K562 (cell line): ENCODE data around the gene ZDHHC17. TPM values are rescaled to one million over a fixed set of nuclear protein-coding genes. Genes with fewer than 3 reads are reported as not detected.

Experiments
- ARID1B ChIP-seq: fragments of 450-650 bp; IDR thresholded peaks from 2 replicates; pipeline ENCODE4 v1.6.1; 2016; ENCODE audit warnings: antibody characterized with exemption, mild to moderate bottlenecking, inconsistent platforms
- ARNT ChIP-seq, 2 experiments: fragments of 450-650 bp; IDR thresholded peaks; 2 replicates each; pipeline ENCODE4 v1.6.1; 2016; ENCODE audit warnings: mild to moderate bottlenecking in 1 of 2
- BACH1 ChIP-seq: fragments of 200-800 bp; sonication (Bioruptor generic); IDR thresholded peaks from 2 replicates; pipeline ENCODE4 v1.6.1; 2016; ENCODE audit warnings: missing genetic modification characterization, missing compliant biosample characterization
- CREM ChIP-seq: IDR thresholded peaks from 2 replicates; pipeline ENCODE4 v1.6.1; 2014; ENCODE audit warnings: antibody characterized with exemption, low read depth
- CTBP1 ChIP-seq: fragments of 450-650 bp; IDR thresholded peaks from 2 replicates; pipeline ENCODE4 v1.6.1; 2016; ENCODE audit warnings: borderline replicate concordance
- CXXC5 ChIP-seq: fragments of 250-450 bp; sonication (Bioruptor Pico); IDR thresholded peaks from 2 replicates; pipeline ENCODE4 v1.8.0; 2022; ENCODE audit warnings: inconsistent platforms, mild to moderate bottlenecking, moderate library complexity
- DPF2 ChIP-seq: fragments of 450-650 bp; IDR thresholded peaks from 2 replicates; pipeline ENCODE4 v1.6.1; 2016
- ETV1 ChIP-seq: fragments of 450-650 bp; conservative IDR thresholded peaks from 2 replicates; pipeline ENCODE4 v1.6.1; 2016; ENCODE audit warnings: missing genetic modification characterization, control low read depth, low read depth, missing compliant biosample characterization
- MTA2 ChIP-seq: fragments of 450-650 bp; IDR thresholded peaks from 2 replicates; pipeline ENCODE4 v1.6.1; 2016; ENCODE audit warnings: low read depth
- NFIC ChIP-seq: fragments of 450-650 bp; IDR thresholded peaks from 2 replicates; pipeline ENCODE4 v1.6.1; 2017; ENCODE audit warnings: mild to moderate bottlenecking, inconsistent platforms
- NFXL1 ChIP-seq: fragments of 450-650 bp; formaldehyde crosslinking; IDR thresholded peaks from 2 replicates; pipeline ENCODE4 v1.4.0; 2021; ENCODE audit warnings: mild to moderate bottlenecking
- NR2F6 ChIP-seq: fragments of 450-650 bp; formaldehyde crosslinking; IDR thresholded peaks from 2 replicates; pipeline ENCODE4 v1.4.0; 2020; ENCODE audit warnings: mild to moderate bottlenecking
- POLR2AphosphoS5 ChIP-seq: IDR thresholded peaks from 2 replicates; pipeline ENCODE4 v1.6.1; 2011; ENCODE audit warnings: mild to moderate bottlenecking, low read depth, low read length, moderate library complexity; ENCODE audit not compliant: control insufficient read depth, insufficient read depth
- SMARCA4 ChIP-seq: fragments of 450-650 bp; IDR thresholded peaks from 2 replicates; pipeline ENCODE4 v1.6.1; 2016
- SMARCE1 ChIP-seq: fragments of 450-650 bp; IDR thresholded peaks from 2 replicates; pipeline ENCODE4 v1.7.1; 2016; ENCODE audit warnings: mild to moderate bottlenecking
- SOX6 ChIP-seq: fragments of 450-650 bp; IDR thresholded peaks from 2 replicates; pipeline ENCODE4 v1.6.1; 2014; ENCODE audit warnings: mild to moderate bottlenecking
- TCF3 ChIP-seq: sonication (generic); formaldehyde crosslinking; IDR thresholded peaks from 2 replicates; pipeline ENCODE4 v1.4.0; 2020; ENCODE audit warnings: mild to moderate bottlenecking, missing genetic modification reagents
- TEAD4 ChIP-seq, 2 experiments: sonication (generic) in 1 of 2; formaldehyde crosslinking in 1 of 2; IDR thresholded peaks; 2 replicates each; pipeline versions ENCODE4 v1.6.1 to v1.8.0; 2012 to 2022; ENCODE audit warnings: borderline replicate concordance in 1 of 2, inconsistent platforms in 1 of 2, low read length in 1 of 2, mild to moderate bottlenecking in 1 of 2, missing genetic modification reagents in 1 of 2
- ZEB2 ChIP-seq: fragments of 450-650 bp; IDR thresholded peaks from 2 replicates; pipeline ENCODE4 v1.6.1; 2016
- ZNF431 ChIP-seq: sonication (generic); formaldehyde crosslinking; IDR thresholded peaks from 2 replicates; pipeline ENCODE4 v1.8.0; 2022; ENCODE audit warnings: mild to moderate bottlenecking, missing genetic modification reagents
- polyA plus RNA-seq, 8 experiments: library from polyadenylated mRNA; depleted of rRNA in 4 of 8; stranded (reverse) in 5 of 8; unstranded in 3 of 8; fragments of >200 nt; fragmentation: Nextera tagmentation in 2 of 8; fragmentation: Illumina TruSeq in 1 of 8; extraction: Ambion mirVana in 2 of 8; extraction: Trizol in 1 of 8; gene quantifications; 2 replicates each; pipeline versions ENCODE4 v1.2.1 to v1.2.3, GENCODE V29; 2011 to 2014; ENCODE audit warnings: inconsistent platforms in 1 of 8, missing spikeins in 1 of 8
- total RNA-seq, 7 experiments: library from RNA; depleted of rRNA in 6 of 7; stranded (reverse); fragments of >200 nt in 6 of 7; fragmentation: Illumina TruSeq in 2 of 7; extraction: Trizol in 2 of 7; gene quantifications; 2 replicates each; pipeline versions ENCODE4 v1.2.1 to v1.2.3, GENCODE V29; 2011 to 2021; ENCODE audit warnings: low replicate concordance in 1 of 7
- TF ChIP-seq, protein P1 (sequence below): sonication (generic); IDR thresholded peaks from 2 replicates; pipeline ENCODE4 v1.6.1; 2016
- TF ChIP-seq, protein P2 (sequence below), 2 experiments: IDR thresholded peaks in 1 of 2; conservative IDR thresholded peaks in 1 of 2; 2 replicates each; pipeline ENCODE4 v1.6.1; 2016; ENCODE audit warnings: low read depth in 2 of 2, mild to moderate bottlenecking in 1 of 2, missing compliant biosample characterization in 1 of 2, missing genetic modification characterization in 1 of 2, moderate library complexity in 1 of 2
- TF ChIP-seq, protein P3 (sequence below): sonication (generic); formaldehyde crosslinking; IDR thresholded peaks from 2 replicates; pipeline ENCODE4 v1.8.1; 2023; ENCODE audit warnings: mild to moderate bottlenecking, missing genetic modification reagents, moderate library complexity
- TF ChIP-seq, protein P4 (sequence below), 2 experiments: fragments of 450-650 bp; conservative IDR thresholded peaks; 2 replicates each; pipeline ENCODE4 v1.6.1; 2017; ENCODE audit warnings: mild to moderate bottlenecking in 2 of 2, moderate library complexity in 2 of 2

The ZDHHC17 gene
- total and polyA plus RNA-seq, 9 of the 15 experiments (the other 6 are each of a cell fraction or from before 2014, with no cell fraction given) = 6.7 to 66.0 (median 27.5) TPM

DNA sequence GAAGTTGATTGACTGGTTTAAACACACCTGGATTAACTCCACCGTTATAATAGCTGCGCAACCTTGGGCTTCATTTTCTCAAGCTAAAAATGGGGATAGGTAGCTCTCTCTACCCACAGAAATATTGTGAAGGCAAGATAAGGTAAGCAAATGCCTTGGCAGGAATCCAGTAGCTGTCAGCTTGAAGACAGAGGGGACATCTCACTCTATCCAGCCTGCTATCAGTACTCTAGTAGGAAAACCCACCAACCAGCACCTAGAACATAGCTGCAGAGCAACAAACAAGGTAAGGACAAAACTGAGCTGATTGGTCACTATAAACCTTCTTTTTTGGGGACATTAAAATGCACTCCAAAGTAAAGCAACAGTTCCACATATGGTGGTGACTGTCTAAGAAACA, 107.2 kb downstream of the ZDHHC17 start (continued):
- TF ChIP-seq BACH1 (tag) = no peak
- TF ChIP-seq ZEB2 = peak; percentile 80; the same call in 1 of the 2 replicates
- TF ChIP-seq POLR2AphosphoS5 = 0 out of 2 replicates have a peak, but pooled peaks have one; percentile 32
- peak; percentile 95 for TF ChIP-seq NFIC
- TF ChIP-seq ZNF431 (CRISPR knock-in tag) = no peak
- TF ChIP-seq, protein P1, sequence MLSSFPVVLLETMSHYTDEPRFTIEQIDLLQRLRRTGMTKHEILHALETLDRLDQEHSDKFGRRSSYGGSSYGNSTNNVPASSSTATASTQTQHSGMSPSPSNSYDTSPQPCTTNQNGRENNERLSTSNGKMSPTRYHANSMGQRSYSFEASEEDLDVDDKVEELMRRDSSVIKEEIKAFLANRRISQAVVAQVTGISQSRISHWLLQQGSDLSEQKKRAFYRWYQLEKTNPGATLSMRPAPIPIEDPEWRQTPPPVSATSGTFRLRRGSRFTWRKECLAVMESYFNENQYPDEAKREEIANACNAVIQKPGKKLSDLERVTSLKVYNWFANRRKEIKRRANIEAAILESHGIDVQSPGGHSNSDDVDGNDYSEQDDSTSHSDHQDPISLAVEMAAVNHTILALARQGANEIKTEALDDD = 0 out of 2 replicates have a peak, but pooled peaks have one; percentile 12
- TF ChIP-seq CXXC5 (CRISPR knock-in tag) = 0 out of 2 replicates have a peak, but pooled peaks have one; percentile 6
- TF ChIP-seq NFXL1 (CRISPR knock-in tag) = no peak
- TF ChIP-seq SOX6 = 0 out of 2 replicates have a peak, but pooled peaks have one; percentile 8
- peak; percentile 61 for TF ChIP-seq TEAD4 (IDR thresholded peaks at IDR 0.05; ENCODE audit: low read length)
- TF ChIP-seq TEAD4 (CRISPR knock-in tag; IDR thresholded peaks at IDR 0.05; ENCODE audit: borderline replicate concordance) = no peak
- no peak for TF ChIP-seq NR2F6 (CRISPR knock-in tag)
- TF ChIP-seq ARID1B = peak; percentile 77
- TF ChIP-seq, protein P2, sequence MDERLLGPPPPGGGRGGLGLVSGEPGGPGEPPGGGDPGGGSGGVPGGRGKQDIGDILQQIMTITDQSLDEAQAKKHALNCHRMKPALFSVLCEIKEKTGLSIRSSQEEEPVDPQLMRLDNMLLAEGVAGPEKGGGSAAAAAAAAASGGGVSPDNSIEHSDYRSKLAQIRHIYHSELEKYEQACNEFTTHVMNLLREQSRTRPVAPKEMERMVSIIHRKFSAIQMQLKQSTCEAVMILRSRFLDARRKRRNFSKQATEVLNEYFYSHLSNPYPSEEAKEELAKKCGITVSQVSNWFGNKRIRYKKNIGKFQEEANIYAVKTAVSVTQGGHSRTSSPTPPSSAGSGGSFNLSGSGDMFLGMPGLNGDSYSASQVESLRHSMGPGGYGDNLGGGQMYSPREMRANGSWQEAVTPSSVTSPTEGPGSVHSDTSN (CRISPR knock-in tag; IDR thresholded peaks at IDR 0.05; ENCODE audit: low read depth) = peak; percentile 47; the same call in 1 of the 2 replicates
- TF ChIP-seq, protein P2 (tag; conservative IDR thresholded peaks at IDR 0.05; ENCODE audit: low read depth) = peak; percentile 84
- TF ChIP-seq SMARCA4 = peak; percentile 66; the same call in 1 of the 2 replicates
- TF ChIP-seq, protein P3, sequence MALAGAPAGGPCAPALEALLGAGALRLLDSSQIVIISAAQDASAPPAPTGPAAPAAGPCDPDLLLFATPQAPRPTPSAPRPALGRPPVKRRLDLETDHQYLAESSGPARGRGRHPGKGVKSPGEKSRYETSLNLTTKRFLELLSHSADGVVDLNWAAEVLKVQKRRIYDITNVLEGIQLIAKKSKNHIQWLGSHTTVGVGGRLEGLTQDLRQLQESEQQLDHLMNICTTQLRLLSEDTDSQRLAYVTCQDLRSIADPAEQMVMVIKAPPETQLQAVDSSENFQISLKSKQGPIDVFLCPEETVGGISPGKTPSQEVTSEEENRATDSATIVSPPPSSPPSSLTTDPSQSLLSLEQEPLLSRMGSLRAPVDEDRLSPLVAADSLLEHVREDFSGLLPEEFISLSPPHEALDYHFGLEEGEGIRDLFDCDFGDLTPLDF (CRISPR knock-in tag) = no peak
- TF ChIP-seq CTBP1 = peak; percentile 63; the same call in 1 of the 2 replicates
- TF ChIP-seq, protein P4, sequence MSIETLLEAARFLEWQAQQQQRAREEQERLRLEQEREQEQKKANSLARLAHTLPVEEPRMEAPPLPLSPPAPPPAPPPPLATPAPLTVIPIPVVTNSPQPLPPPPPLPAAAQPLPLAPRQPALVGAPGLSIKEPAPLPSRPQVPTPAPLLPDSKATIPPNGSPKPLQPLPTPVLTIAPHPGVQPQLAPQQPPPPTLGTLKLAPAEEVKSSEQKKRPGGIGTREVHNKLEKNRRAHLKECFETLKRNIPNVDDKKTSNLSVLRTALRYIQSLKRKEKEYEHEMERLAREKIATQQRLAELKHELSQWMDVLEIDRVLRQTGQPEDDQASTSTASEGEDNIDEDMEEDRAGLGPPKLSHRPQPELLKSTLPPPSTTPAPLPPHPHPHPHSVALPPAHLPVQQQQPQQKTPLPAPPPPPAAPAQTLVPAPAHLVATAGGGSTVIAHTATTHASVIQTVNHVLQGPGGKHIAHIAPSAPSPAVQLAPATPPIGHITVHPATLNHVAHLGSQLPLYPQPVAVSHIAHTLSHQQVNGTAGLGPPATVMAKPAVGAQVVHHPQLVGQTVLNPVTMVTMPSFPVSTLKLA (conservative IDR thresholded peaks at IDR 0.05) = no peak
- TF ChIP-seq DPF2 = peak; percentile 70
- TF ChIP-seq CREM = no peak
- peak; percentile 39; the same call in 1 of the 2 replicates for TF ChIP-seq SMARCE1
- TF ChIP-seq MTA2 = 0 out of 2 replicates have a peak, but pooled peaks have one; percentile 17
- TF ChIP-seq TCF3 = peak; percentile 62
- 0 out of 4 replicates have a peak, but pooled peaks of 1 of the 2 experiments have one; percentile 22 for TF ChIP-seq ARNT (IDR thresholded peaks at IDR 0.05)
- TF ChIP-seq ETV1 (tag) = peak; percentile 59
